RWPE1 (cell line): ENCODE results near the gene ABCG8.

ENCODE experiments used
- CTCF ChIA-PET: fragments of 350-600 bp; sonication (Branson Sonifier 250); formaldehyde crosslinking; extraction: SDS; loops from one replicate; lab custom pipeline; 2021; lab: Yijun Ruan, JAX
- POLR2A ChIA-PET: fragments of 400-600 bp; formaldehyde crosslinking; extraction: SDS; loops from one replicate; lab custom pipeline; 2020; ENCODE audit warnings: antibody characterized with exemption; ENCODE audit not compliant: low non-redundant PET; lab: Yijun Ruan, JAX
- DNase-seq: peaks from one replicate; pipeline ENCODE4 v3.0.0; 2012; ENCODE audit warnings: low spot score
- H3K27ac ChIP-seq: fragments of 450-650 bp; 2 replicates; pipeline ENCODE4 v1.5.1; 2017
- TF ChIP-seq, protein P1 (sequence below): fragments of 450-650 bp; conservative IDR thresholded peaks from 2 replicates; pipeline ENCODE4 v1.5.1; 2017; ENCODE audit warnings: low read depth, mild to moderate bottlenecking

The ABCG8 gene

DNA sequence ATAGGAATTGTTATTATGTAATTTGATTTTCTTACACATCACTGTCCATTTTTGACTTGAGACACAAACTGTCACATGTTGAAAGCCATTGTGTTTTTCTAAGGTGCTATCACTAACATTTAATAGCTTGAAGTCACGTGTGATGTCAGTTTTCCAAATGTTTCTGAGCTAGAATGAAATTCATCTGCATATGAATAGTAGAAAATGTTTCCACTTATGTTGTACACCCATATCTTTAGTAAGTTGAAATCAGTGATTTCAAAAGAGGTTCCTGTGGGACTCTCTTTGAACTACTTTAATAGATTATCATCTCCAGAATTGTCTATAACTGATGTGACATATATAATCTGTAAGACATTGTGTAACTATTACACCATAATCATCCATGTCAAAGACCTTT, 27.9 kb upstream of the ABCG8 start:
- POLR2A ChIA-PET, result no interaction called here
- H3K27ac ChIP-seq, result no peak overlapping the region
- TF ChIP-seq, protein P1, sequence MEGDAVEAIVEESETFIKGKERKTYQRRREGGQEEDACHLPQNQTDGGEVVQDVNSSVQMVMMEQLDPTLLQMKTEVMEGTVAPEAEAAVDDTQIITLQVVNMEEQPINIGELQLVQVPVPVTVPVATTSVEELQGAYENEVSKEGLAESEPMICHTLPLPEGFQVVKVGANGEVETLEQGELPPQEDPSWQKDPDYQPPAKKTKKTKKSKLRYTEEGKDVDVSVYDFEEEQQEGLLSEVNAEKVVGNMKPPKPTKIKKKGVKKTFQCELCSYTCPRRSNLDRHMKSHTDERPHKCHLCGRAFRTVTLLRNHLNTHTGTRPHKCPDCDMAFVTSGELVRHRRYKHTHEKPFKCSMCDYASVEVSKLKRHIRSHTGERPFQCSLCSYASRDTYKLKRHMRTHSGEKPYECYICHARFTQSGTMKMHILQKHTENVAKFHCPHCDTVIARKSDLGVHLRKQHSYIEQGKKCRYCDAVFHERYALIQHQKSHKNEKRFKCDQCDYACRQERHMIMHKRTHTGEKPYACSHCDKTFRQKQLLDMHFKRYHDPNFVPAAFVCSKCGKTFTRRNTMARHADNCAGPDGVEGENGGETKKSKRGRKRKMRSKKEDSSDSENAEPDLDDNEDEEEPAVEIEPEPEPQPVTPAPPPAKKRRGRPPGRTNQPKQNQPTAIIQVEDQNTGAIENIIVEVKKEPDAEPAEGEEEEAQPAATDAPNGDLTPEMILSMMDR, result no peak
- no peak for DNase-seq
- CTCF ChIA-PET, result no interaction called here

DNA sequence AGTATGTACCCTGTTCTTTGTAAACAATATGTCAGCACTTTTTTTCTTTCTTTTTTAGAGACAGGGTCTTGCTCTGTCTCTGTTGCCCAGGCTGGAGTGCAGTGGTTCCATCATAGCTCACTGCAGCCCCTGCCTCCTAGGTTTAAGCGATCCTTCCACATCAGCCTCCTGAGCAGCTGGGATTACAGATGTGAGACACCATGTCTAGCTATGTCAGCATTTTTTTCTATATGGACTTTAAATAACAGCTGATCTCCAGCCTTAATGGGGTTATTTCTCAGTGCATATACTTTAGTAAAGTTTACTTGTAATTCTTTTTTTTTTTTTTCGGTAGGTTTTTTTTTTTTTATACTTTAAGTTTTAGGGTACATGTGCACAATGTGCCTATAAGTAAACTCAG, 26.8 kb upstream of the ABCG8 start:
- H3K27ac ChIP-seq, result no peak overlapping the region
- TF ChIP-seq, protein P1, result no peak
- ChIA-PET POLR2A (no interaction called here), CTCF (interaction anchor here (0.6 to 0.7 kb wide), 2 partner anchors 29 to 549 kb away, joined by 3 to 10 read pairs; partner anchors contain the start of gene PREPL)
- DNase-seq, result no peak

DNA sequence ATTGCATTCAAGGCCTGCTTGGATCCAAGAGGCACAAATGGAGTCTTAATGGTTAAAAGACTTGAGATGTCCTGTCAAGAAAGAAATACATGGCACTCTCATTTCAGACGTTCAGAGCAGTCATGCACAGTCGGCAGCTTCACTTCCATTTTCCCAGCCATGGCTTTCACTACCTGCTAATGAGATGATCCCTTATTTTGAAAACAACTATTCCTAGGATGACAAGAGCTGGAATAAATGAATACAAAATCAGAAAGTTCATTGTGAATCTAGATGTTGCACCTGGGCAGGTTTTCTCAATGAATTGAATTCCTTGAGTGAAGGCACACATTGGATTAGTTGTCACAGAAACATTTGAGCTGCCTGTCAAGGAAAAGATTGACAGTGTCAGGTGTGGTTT, 25.8 kb upstream of the ABCG8 start:
- TF ChIP-seq, protein P1, result no peak
- POLR2A ChIA-PET, result no interaction called here

DNA sequence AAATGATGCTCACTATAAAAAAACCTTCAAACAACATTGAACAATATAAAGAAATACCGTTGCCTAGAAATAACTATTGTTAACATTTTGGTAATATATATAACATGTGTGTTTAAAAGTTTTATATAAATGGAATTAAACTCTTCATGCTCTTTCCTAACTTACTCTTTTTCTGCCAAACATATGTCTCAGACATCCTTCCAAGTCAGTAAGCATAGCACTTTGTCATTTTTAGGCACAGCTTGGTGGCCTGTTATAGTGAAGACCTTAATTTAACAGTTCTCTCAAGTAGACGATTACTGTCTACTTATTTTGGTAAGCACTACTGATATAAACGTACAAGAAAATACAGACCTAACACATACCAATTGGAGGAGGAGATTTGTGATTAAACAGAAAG, 24.1 kb upstream of the ABCG8 start:
- no peak for DNase-seq
- POLR2A ChIA-PET, result no interaction called here
- TF ChIP-seq, protein P1, result no peak
- H3K27ac ChIP-seq, result no peak overlapping the region
- CTCF ChIA-PET, result no interaction called here

More for the DNA sequence above, 25.8 kb upstream of the ABCG8 start:
- CTCF ChIA-PET, result interaction anchor here (0.7 kb wide), 1 partner anchor 10 kb away, joined by 3 read pairs; no protein-coding TSS in a partner anchor
- no peak for DNase-seq
- H3K27ac ChIP-seq, result no peak overlapping the region

DNA sequence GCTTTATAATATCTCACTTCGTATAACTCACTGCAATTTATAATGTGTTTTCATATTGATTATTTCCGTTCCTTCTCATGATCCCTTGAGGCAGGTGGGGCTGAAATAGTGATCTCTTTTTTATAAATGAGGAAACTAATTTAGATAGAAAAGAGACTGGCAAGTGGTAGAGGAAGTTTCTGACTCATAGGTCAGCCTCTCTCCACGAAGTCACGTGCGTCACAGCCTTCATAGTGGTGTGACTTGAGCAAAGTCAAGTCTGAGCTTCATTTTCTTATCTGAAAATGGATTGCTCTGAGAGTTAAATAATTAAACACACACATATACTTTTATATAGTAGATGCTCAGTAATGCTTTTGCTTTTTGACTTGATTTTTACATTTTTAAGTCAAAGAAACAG, 20.0 kb upstream of the ABCG8 start:
- no peak overlapping the region for H3K27ac ChIP-seq
- POLR2A ChIA-PET, result interaction anchor here (0.6 kb wide), 1 partner anchor 203 kb away, joined by 3 read pairs; no protein-coding TSS in a partner anchor
- TF ChIP-seq, protein P1, result no peak
- DNase-seq, result peak; percentile 20
- CTCF ChIA-PET, result interaction anchor here (0.6 kb wide), 1 partner anchor 13 kb away, joined by 3 read pairs; no protein-coding TSS in a partner anchor

DNA sequence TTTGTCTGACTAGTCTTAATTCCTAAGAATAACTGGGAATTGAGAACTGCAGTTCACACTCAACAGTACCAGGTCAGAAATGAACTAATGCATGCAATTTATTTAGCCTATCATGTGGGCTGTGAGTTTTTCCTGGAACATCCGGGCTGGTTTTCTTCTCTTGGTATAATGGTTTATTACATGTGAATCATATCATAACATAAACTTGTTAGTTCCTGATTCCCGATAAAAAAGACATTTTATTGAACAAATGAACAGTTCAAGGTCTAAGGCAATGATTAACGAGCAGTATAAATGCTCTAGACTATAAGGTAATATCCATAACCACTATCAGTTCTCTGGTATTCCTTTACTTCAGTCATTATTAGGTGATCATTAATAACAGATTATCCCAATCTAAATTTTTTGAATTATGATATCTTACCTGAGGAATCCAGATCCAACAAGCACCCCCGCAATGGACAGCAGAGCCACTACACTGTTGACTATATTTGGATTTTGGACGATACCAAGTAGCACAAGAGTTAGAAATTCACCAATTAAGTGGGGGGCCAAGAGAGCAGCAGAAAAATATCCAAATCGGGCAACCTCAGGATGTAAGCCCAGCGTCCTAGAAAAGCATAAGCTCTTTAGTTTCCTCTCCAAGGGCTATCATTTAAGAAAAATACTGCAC, 19.1 kb upstream of the ABCG8 start:
- TF ChIP-seq, protein P1, result no peak

More for the DNA sequence above, 19.1 kb upstream of the ABCG8 start:
- DNase-seq, result no peak
- H3K27ac ChIP-seq, result no peak overlapping the region
- ChIA-PET CTCF (no interaction called here), POLR2A (no interaction called here)
